Cardiac fibroblast (primary cell): ENCODE measurements around the gene C1QA.

Experiments
- DNase-seq, 2 donors: peaks; one replicate each; pipeline versions ENCODE4 v3.0.0 to v3.0.0-alpha.2; 2010; ENCODE audit warnings: low read depth in 2 of 2
- H3K4me3 ChIP-seq, 2 donors: replicated peaks in 1 of 2; 1 replicate in 1 of 2; 2 replicates in 1 of 2; pipeline ENCODE4 v1.5.1; 2011; ENCODE audit warnings: low read depth in 2 of 2, low read length in 2 of 2, mild to moderate bottlenecking in 2 of 2, moderate library complexity in 1 of 2
- TF ChIP-seq, protein P1 (sequence below): IDR thresholded peaks from one replicate; pipeline ENCODE4 v1.5.1; 2011; ENCODE audit warnings: low read depth, mild to moderate bottlenecking, low read length, inconsistent platforms

The C1QA gene

DNA sequence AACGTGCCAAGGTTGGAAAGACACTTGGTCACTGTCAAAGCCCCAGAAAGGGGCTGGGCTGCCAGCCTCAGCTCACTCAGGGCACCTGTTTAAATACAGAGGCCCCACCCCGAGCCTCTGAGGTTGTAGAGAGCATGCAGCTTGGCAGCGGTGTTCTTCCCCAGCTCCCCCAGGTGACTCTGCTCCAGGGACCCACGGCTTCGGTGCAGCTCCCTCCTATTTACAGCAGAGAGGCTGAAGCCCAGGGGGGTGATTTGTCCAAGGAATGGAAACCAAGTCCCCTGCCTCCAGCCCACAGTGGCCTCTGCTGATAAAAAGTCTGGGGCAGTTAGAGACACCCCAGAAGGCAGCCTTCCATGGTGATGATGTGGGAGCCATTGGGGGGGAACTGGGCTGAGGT, 9.1 kb upstream of the C1QA start:
- no peak overlapping the region for H3K4me3 ChIP-seq
- DNase-seq: no peak
- TF ChIP-seq, protein P1, sequence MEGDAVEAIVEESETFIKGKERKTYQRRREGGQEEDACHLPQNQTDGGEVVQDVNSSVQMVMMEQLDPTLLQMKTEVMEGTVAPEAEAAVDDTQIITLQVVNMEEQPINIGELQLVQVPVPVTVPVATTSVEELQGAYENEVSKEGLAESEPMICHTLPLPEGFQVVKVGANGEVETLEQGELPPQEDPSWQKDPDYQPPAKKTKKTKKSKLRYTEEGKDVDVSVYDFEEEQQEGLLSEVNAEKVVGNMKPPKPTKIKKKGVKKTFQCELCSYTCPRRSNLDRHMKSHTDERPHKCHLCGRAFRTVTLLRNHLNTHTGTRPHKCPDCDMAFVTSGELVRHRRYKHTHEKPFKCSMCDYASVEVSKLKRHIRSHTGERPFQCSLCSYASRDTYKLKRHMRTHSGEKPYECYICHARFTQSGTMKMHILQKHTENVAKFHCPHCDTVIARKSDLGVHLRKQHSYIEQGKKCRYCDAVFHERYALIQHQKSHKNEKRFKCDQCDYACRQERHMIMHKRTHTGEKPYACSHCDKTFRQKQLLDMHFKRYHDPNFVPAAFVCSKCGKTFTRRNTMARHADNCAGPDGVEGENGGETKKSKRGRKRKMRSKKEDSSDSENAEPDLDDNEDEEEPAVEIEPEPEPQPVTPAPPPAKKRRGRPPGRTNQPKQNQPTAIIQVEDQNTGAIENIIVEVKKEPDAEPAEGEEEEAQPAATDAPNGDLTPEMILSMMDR: no peak

DNA sequence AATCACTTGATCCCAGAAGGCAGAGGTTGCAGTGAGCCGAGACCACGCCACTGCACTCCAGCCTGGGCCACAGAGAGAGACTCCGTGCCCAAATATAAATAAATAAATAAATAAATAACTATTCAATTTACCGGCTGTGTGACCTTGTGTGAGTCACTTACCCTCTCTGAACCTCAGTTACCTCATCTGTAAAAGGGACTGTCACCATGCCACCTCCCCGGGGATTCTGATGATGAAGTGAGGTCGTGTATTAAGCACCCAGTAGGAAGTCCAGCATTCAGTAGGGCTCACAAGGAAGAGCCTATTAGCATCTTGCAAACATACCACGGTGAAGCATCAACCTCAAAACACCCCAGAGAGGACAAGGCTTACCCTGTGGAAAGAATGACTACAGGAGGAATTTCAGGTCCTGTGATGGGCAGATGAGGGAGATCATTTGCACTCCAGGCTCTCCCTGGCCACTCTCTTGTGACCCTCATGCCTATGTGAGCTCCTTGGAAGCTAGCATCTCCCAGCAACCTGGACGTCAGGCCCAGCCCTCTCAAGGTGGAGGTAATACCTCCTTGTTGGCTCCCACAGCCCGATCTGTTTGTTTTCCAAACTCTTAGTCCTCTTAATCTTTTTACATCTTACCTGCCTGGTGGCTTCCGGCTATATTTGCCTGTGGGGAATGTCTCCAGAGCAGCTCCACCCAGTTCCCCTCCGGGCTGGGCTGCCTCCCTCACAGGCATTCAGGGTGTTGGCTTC, 7.6 kb upstream of the C1QA start:
- no peak for DNase-seq
- H3K4me3 ChIP-seq: no peak overlapping the region
- TF ChIP-seq, protein P1: no peak

GRCh38 chr1:22629886-22630285, 6.5 kb upstream of the C1QA start:
- DNase-seq: no peak
- TF ChIP-seq, protein P1: no peak
- no peak overlapping the region for H3K4me3 ChIP-seq

- no peak overlapping the region for H3K4me3 ChIP-seq
- DNase-seq: no peak
- TF ChIP-seq, protein P1: no peak
Measured at GRCh38 chr1:22633697-22634463, 2.5 kb upstream of the C1QA start.

- no peak overlapping the region for H3K4me3 ChIP-seq
- TF ChIP-seq, protein P1: no peak
- DNase-seq: no peak
Measured at GRCh38 chr1:22635436-22635835, 992 bp upstream of the C1QA start.

GRCh38 chr1:22636927-22637326, 499 bp downstream of the C1QA start:
- H3K4me3 ChIP-seq: no peak overlapping the region
- TF ChIP-seq, protein P1: no peak
- no peak for DNase-seq
